ENCODE data around the gene SLC16A2. TPM values are rescaled to one million over a fixed set of nuclear protein-coding genes. Genes with fewer than 3 reads are reported as not detected.

Gene SLC16A2
- total RNA-seq: 11.4 and 13.6 TPM in 2 replicates

DNA sequence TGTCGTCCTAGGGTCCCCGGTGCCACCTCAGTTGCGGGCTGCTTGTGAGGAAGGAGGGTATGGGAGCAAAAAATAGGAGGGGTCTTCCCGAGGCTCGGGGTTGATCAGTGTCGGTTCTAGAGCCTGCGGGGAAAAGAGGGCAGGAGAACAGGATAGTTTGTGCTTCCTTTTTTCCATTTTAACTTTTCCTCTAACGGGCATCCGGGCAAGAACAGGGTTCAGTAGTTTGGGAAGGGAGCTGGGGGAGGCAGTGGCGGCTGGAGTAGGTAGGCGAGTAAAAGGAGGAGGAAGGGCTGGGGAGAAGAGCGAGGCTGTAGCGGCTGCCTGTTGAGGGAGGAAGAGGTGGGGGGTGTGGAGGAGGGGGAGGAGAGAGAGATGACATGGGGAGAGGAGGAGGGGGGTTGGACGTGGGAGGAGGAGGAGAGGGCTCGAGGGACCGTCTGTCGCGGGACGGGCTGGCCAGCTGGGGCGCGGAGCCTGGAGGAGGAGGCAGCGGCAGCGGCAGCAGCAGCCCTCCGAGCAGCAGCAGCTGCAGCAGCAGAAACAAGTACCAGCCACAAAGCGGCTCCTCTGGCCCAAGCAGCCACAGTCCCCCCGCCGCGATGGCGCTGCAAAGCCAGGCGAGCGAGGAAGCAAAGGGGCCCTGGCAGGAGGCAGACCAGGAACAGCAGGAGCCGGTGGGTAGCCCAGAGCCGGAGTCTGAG, at the start of gene SLC16A2:
Gene SLC16A2, plus strand, starts transcription at position 458 of the 704 bp plus-strand sequence. Its CDS starts 145 bp downstream, at position 603.

Other genes with a start within 250 kb of the SLC16A2 start
- not detected in 2 replicates for gene ZCCHC13, start 117.3 kb upstream of the SLC16A2 start, total RNA-seq
- gene RLIM, start 193.1 kb downstream of the SLC16A2 start, total RNA-seq: 21.7 and 26.6 TPM in 2 replicates

Data from bronchus fibroblast of lung (primary cell).